Bronchial epithelial cell (primary cell): ENCODE data around the gene STEAP1B. TPM values are rescaled to one million over a fixed set of nuclear protein-coding genes. Genes with fewer than 3 reads are reported as not detected.

Experiments used
- DNase-seq: peaks from one replicate; pipeline ENCODE4 v3.0.0-alpha.2; 2010; ENCODE audit warnings: low read depth
- FAIRE-seq: peaks from 2 replicates; lab custom pipeline; 2011; peaks lifted over from hg19 to GRCh38; lab: Jason Lieb, UNC
- H3K27me3 ChIP-seq: 2 replicates; pipeline ENCODE4 v1.5.1; 2011; ENCODE audit warnings: low read length; ENCODE audit not compliant: control insufficient read depth, insufficient read depth
- H3K36me3 ChIP-seq: 2 replicates; pipeline ENCODE4 v1.5.1; 2011; ENCODE audit warnings: low read length; ENCODE audit not compliant: control insufficient read depth, insufficient read depth
- H3K4me3 ChIP-seq: 2 replicates; pipeline ENCODE4 v1.5.1; 2011; ENCODE audit warnings: mild to moderate bottlenecking, low read depth, low read length, control low read depth
- CTCF ChIP-seq: IDR thresholded peaks from 2 replicates; pipeline ENCODE4 v1.5.1; 2011; ENCODE audit warnings: mild to moderate bottlenecking, moderate library complexity, low read length, control low read depth, inconsistent platforms; ENCODE audit not compliant: insufficient read depth, severe bottlenecking
- total RNA-seq: library from RNA; depleted of rRNA; stranded (reverse); fragments of >200 nt; gene quantifications from 2 replicates; pipeline ENCODE4 v1.2.1, GENCODE V29; 2014

STEAP1B gene
- total RNA-seq, 1 donor from 2014 or later: 3.7 TPM

GRCh38 chr7:22488643-22489462 lies 11.1 kb downstream of the STEAP1B start:
- no peak for FAIRE-seq
- H3K27me3 ChIP-seq: no peaks in the 10 kb centered on the region
- H3K36me3 ChIP-seq: no peaks in the 10 kb centered on the region
- H3K4me3 ChIP-seq: no peak overlapping the region
- peak; percentile 87 for TF ChIP-seq CTCF
- peak; percentile 59 for DNase-seq

- no peaks in the 10 kb centered on the region for H3K27me3 ChIP-seq
- TF ChIP-seq CTCF: no peak
- H3K4me3 ChIP-seq: no peak overlapping the region
- FAIRE-seq (no peak), DNase-seq (no peak)
- H3K36me3 ChIP-seq: no peaks in the 10 kb centered on the region
Observed at GRCh38 chr7:22487978-22488642, 11.9 kb downstream of the STEAP1B start.

- no peaks in the 10 kb centered on the region for H3K36me3 ChIP-seq
- no peak for FAIRE-seq
- no peak for TF ChIP-seq CTCF
- H3K4me3 ChIP-seq: no peak overlapping the region
- DNase-seq: no peak
- H3K27me3 ChIP-seq: no peaks in the 10 kb centered on the region
Observed at GRCh38 chr7:22486597-22486996, 13.4 kb downstream of the STEAP1B start.

GRCh38 chr7:22485189-22485588 lies 14.8 kb downstream of the STEAP1B start:
- no peak for DNase-seq
- no peak for FAIRE-seq
- Histone ChIP-seq H3K36me3 (no peaks in the 10 kb centered on the region), H3K4me3 (no peak overlapping the region), H3K27me3 (no peaks in the 10 kb centered on the region)
- no peak for TF ChIP-seq CTCF

GRCh38 chr7:22482503-22482902 lies 17.5 kb downstream of the STEAP1B start:
- H3K36me3 ChIP-seq: no peaks in the 10 kb centered on the region
- H3K27me3 ChIP-seq: no peaks in the 10 kb centered on the region
- DNase-seq: no peak
- no peak for TF ChIP-seq CTCF
- H3K4me3 ChIP-seq: no peak overlapping the region
- no peak for FAIRE-seq
